Uterus (tissue), 2 donors: Measurements from ENCODE around the gene ZNF528.

Experiments used
- POLR2A ChIP-seq, 2 donors: fragments of 450-650 bp; IDR thresholded peaks; one replicate each; pipeline ENCODE4 v1.6.1; 2016; ENCODE audit warnings: antibody characterized with exemption in 2 of 2, mild to moderate bottlenecking in 1 of 2, moderate library complexity in 1 of 2
- TF ChIP-seq, protein P1 (sequence below), 4 experiments: fragments of 200-600 bp in 2 of 4; fragments of 450-650 bp in 2 of 4; sonication (generic) in 2 of 4; IDR thresholded peaks; one replicate each; pipeline ENCODE4 v1.5.1; 2016 to 2019; ENCODE audit warnings: antibody characterized with exemption in 4 of 4, mild to moderate bottlenecking in 2 of 4, moderate library complexity in 1 of 4

DNA sequence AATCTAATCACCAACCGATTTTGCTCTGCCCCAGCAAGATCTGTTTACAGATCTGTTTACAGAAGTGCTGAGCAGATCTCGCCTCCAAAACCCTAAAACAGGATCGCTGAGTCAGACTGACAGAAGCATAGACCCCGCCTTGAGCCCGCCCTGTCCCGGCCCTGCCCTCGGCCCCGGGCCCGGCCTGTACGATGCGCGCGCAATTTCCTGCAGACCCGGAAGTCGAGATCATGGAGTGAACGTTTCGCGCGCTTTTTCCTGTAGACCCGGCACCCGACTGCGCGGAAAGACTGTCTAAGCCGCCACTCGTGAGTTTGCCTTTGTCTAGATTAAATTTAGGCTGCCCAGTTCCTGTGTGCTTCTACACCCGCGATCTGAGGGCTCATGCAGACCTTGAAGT lies 31.3 kb downstream of the ZNF528 start, which contains the start of gene ZNF534:
- no peak for TF ChIP-seq POLR2A (IDR thresholded peaks at IDR 0.05)
- TF ChIP-seq, protein P1, sequence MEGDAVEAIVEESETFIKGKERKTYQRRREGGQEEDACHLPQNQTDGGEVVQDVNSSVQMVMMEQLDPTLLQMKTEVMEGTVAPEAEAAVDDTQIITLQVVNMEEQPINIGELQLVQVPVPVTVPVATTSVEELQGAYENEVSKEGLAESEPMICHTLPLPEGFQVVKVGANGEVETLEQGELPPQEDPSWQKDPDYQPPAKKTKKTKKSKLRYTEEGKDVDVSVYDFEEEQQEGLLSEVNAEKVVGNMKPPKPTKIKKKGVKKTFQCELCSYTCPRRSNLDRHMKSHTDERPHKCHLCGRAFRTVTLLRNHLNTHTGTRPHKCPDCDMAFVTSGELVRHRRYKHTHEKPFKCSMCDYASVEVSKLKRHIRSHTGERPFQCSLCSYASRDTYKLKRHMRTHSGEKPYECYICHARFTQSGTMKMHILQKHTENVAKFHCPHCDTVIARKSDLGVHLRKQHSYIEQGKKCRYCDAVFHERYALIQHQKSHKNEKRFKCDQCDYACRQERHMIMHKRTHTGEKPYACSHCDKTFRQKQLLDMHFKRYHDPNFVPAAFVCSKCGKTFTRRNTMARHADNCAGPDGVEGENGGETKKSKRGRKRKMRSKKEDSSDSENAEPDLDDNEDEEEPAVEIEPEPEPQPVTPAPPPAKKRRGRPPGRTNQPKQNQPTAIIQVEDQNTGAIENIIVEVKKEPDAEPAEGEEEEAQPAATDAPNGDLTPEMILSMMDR (IDR thresholded peaks at IDR 0.05) = no peak
